Tibial artery (tissue), 4 donors: Measurements from ENCODE around the gene CCDC88B.

ENCODE experiments used
- DNase-seq, 2 donors: peaks; one replicate each; pipeline ENCODE4 v3.0.0-alpha.2; 2019
- H3K27ac ChIP-seq, 2 donors: fragments of 200-600 bp; sonication (generic) in 1 of 2; 1 replicate in 1 of 2; 2 replicates in 1 of 2; pipeline ENCODE4 v1.5.1; 2018 to 2019; ENCODE audit warnings: mild to moderate bottlenecking in 1 of 2
- H3K27me3 ChIP-seq, 2 donors: fragments of 200-600 bp; sonication (generic) in 1 of 2; one replicate each; pipeline versions ENCODE4 v1.5.1 to v1.6.0; 2016 to 2019
- H3K36me3 ChIP-seq, 3 donors: fragments of 200-600 bp; sonication (generic) in 2 of 3; one replicate each; pipeline ENCODE4 v1.5.1; 2016 to 2019; ENCODE audit warnings: mild to moderate bottlenecking in 2 of 3
- H3K4me1 ChIP-seq, 4 donors: fragments of 200-600 bp; sonication (generic) in 2 of 4; 1 replicate in 3 of 4; 2 replicates in 1 of 4; pipeline ENCODE4 v1.5.1; 2016 to 2019
- H3K4me3 ChIP-seq, 2 donors: fragments of 200-600 bp; sonication (generic) in 1 of 2; 1 replicate in 1 of 2; 2 replicates in 1 of 2; pipeline ENCODE4 v1.5.1; 2018 to 2019; ENCODE audit warnings: mild to moderate bottlenecking in 2 of 2
- H3K9me3 ChIP-seq, 3 donors: fragments of 200-600 bp; sonication (generic) in 1 of 3; one replicate each; pipeline ENCODE4 v1.5.1; 2016 to 2019
- CTCF ChIP-seq, 2 experiments: fragments of 200-600 bp in 1 of 2; fragments of 450-650 bp in 1 of 2; IDR thresholded peaks; one replicate each; pipeline ENCODE4 v1.5.1; 2017 to 2019; ENCODE audit warnings: antibody characterized with exemption in 2 of 2, mild to moderate bottlenecking in 1 of 2, moderate library complexity in 1 of 2
- intact Hi-C: fragments of 100-400 bp; cut with DNase I; formaldehyde crosslinking; loops from one replicate; pipeline ENCODE4 v1.15.0; 2023; ENCODE audit warnings: low total_unique reads

The CCDC88B gene

GRCh38 chr11:64343767-64344559, 4.0 kb downstream of the CCDC88B start:
- intact Hi-C loops, result no loop called here
- Histone ChIP-seq H3K36me3 (no peaks in the 10 kb centered on the region), H3K9me3 (no peaks in the 10 kb centered on the region), H3K4me3 (no peak overlapping the region), H3K27ac (no peak overlapping the region), H3K4me1 (peaks cover 0 to 29% (median 14%) of the 10 kb centered on the region in 4 donors), H3K27me3 (no peaks in the 10 kb centered on the region)
- no peak for TF ChIP-seq CTCF (IDR thresholded peaks at IDR 0.05)
- no peak for DNase-seq

GRCh38 chr11:64344787-64345186, 4.8 kb downstream of the CCDC88B start:
- DNase-seq, result no peak
- Histone ChIP-seq H3K36me3 (no peaks in the 10 kb centered on the region), H3K4me3 (no peak overlapping the region), H3K9me3 (no peaks in the 10 kb centered on the region), H3K27ac (no peak overlapping the region), H3K4me1 (peaks cover 0 to 29% (median 14%) of the 10 kb centered on the region in 4 donors), H3K27me3 (no peaks in the 10 kb centered on the region)
- no peak for TF ChIP-seq CTCF (IDR thresholded peaks at IDR 0.05)
- intact Hi-C loops, result no loop called here

GRCh38 chr11:64347193-64347867, 7.3 kb downstream of the CCDC88B start:
- Histone ChIP-seq H3K4me3 (no peak overlapping the region), H3K27me3 (no peaks in the 10 kb centered on the region), H3K9me3 (no peaks in the 10 kb centered on the region), H3K36me3 (no peaks in the 10 kb centered on the region), H3K4me1 (peaks cover 0 to 21% (median 8%) of the 10 kb centered on the region in 4 donors), H3K27ac (no peak overlapping the region)
- DNase-seq, result no peak
- intact Hi-C loops, result no loop called here
- no peak for TF ChIP-seq CTCF (IDR thresholded peaks at IDR 0.05)

- peaks cover 0 to 10% (median 0%) of the 10 kb centered on the region in 4 donors for H3K4me1 ChIP-seq
- intact Hi-C loops, result no loop called here
- DNase-seq, result no peak
- H3K27ac ChIP-seq, result no peak overlapping the region
- H3K36me3 ChIP-seq, result no peaks in the 10 kb centered on the region
- no peaks in the 10 kb centered on the region for H3K9me3 ChIP-seq
- H3K4me3 ChIP-seq, result no peak overlapping the region
- H3K27me3 ChIP-seq, result no peaks in the 10 kb centered on the region
- TF ChIP-seq CTCF (IDR thresholded peaks at IDR 0.05), result no peak
Observed at GRCh38 chr11:64348383-64349024, 8.5 kb downstream of the CCDC88B start.

- H3K9me3 ChIP-seq, result no peaks in the 10 kb centered on the region
- H3K4me1 ChIP-seq, result peaks cover 0 to 7% (median 0%) of the 10 kb centered on the region in 4 donors
- no peak for TF ChIP-seq CTCF (IDR thresholded peaks at IDR 0.05)
- no peak overlapping the region for H3K4me3 ChIP-seq
- H3K27ac ChIP-seq, result no peak overlapping the region
- no peaks in the 10 kb centered on the region for H3K27me3 ChIP-seq
- H3K36me3 ChIP-seq, result no peaks in the 10 kb centered on the region
- DNase-seq, result no peak
- intact Hi-C loops, result no loop called here
Observed at GRCh38 chr11:64349025-64349387, 9.0 kb downstream of the CCDC88B start.
